ENCODE results near the gene STXBP1.

GRCh38 chr9:127712371-127712770 is 100.3 kb downstream of the STXBP1 start:
- TF ChIP-seq CTCF (IDR thresholded peaks at IDR 0.05 in 4 of 5, conservative IDR thresholded peaks at IDR 0.05 in 1 of 5) = no peak
- TF ChIP-seq POLR2A (IDR thresholded peaks at IDR 0.05) = no peak

Measured in gastrocnemius medialis (tissue), 4 donors.